ENCODE measurements around the gene COL20A1. TPM values are rescaled to one million over a fixed set of nuclear protein-coding genes. Genes with fewer than 3 reads are reported as not detected.

The COL20A1 gene
- total RNA-seq, 2 donors from 2014 or later, result not detected

DNA sequence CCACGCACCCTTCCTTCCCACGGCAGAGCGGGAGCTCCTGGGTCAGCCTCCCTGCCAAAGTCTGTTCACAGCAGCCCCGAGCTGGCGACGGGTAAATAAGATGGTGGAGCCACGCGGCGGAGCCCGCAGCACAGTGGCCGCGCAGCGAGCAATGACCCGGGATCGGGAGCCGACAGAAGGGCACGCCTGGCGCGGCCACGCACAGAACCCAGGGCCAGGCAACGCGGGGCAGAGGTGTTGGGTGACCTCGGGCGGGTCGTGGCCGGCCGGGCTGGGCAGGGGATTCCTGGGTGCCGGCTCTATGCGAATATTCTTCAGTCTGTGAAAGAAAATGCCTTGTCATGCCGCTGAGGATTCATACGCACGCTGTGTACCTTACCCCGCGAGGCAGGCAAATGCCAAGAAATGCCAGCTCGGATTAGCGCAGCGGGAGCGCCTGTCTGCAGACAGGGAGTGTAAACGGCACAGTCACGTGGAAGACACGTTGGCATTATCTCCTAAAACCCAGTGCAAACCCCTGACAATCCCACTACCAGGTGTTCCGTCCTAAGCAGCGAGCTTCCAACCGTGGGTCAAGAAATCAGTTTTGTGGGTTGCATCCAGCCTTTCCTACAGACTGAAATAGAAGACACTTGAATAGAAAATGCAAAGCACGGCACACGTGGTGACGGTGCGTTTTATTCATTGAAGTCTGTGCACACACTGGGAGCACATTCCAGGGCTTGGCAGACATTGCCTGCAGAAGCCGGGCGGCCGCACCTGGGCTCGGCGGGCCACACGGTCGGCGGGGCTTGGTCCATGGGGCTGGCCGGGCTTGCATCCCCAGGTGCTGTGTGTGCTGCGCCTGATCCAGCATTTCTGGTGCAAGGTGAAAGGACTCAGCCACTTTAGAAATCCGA is 49.8 kb downstream of the COL20A1 start:
- H3K4me3 ChIP-seq, result no peak overlapping the region
- 70 to 80% methylated on average over 45 to 59 of the region's 59 CpGs for WGBS, 2 donors
- intact Hi-C loops (cut with DNase I), result no loop called here
- H3K36me3 ChIP-seq (replicated peaks in 1 of 2; ENCODE audit: insufficient read depth in 1 of 2, low read depth in 2 of 2), result no peaks in the 10 kb centered on the region
- no peaks in the 10 kb centered on the region for H3K9me3 ChIP-seq
- DNase-seq, result no peak
- TF ChIP-seq, protein P1, sequence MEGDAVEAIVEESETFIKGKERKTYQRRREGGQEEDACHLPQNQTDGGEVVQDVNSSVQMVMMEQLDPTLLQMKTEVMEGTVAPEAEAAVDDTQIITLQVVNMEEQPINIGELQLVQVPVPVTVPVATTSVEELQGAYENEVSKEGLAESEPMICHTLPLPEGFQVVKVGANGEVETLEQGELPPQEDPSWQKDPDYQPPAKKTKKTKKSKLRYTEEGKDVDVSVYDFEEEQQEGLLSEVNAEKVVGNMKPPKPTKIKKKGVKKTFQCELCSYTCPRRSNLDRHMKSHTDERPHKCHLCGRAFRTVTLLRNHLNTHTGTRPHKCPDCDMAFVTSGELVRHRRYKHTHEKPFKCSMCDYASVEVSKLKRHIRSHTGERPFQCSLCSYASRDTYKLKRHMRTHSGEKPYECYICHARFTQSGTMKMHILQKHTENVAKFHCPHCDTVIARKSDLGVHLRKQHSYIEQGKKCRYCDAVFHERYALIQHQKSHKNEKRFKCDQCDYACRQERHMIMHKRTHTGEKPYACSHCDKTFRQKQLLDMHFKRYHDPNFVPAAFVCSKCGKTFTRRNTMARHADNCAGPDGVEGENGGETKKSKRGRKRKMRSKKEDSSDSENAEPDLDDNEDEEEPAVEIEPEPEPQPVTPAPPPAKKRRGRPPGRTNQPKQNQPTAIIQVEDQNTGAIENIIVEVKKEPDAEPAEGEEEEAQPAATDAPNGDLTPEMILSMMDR (IDR thresholded peaks at IDR 0.05), result no peak
- TF ChIP-seq POLR2A (IDR thresholded peaks at IDR 0.05), result no peak
- no peaks in the 10 kb centered on the region for H3K4me1 ChIP-seq
- ATAC-seq, result no peak
- no peak overlapping the region for H3K27ac ChIP-seq
- H3K27me3 ChIP-seq, result no peaks in the 10 kb centered on the region

DNA sequence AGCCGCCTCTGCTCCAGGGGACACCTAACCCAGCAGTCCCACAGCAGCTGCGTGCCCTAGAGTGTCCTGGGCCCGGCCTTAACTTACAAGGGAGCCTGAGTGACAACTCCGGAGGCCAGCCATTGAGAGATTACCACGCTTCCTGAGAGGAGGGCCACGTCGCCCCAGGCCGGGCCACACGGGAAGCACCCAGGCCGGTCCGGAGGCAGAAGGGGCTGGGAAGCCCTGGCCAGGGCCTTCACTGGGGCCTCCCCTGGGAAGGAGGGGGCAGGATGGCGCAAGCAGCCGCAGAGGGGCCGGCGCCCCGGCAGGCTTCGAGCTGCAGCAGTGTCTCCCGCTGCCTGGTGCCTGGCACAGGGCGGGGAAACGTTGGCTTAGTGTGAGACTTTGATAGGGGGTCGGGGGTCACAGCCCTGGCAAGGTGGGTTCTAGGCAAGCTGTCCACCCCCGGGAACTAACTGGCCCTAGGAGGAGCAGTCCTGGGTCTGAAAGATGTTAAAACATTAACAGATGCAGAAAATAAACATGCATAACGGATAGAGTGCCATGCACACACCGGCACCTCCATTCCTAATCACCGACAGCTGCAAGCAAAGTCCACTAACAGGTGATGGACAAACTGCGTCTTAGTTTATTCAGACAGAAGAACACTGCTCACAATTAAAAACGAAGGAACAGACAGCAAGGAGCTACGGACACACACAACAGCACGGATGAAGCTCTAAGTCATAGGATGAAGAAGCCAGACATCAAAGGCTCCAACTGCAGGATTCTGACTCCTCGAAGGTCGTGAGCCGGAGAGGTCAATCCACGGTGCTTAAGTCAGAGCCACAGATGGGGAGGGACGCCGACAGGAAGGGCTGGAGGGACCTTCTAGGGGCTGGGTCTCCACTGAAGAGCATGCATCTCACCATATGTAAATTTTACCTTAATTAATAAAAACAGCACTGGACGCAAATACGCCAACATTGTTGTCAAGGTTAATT is 50.8 kb downstream of the COL20A1 start:
- no peaks in the 10 kb centered on the region for H3K27me3 ChIP-seq
- WGBS, 2 donors, result 24 to 28% methylated on average over 16 to 36 of the region's 37 CpGs
- TF ChIP-seq, protein P1 (IDR thresholded peaks at IDR 0.05), result no peak
- TF ChIP-seq POLR2A (IDR thresholded peaks at IDR 0.05), result no peak
- intact Hi-C loops (cut with DNase I), result no loop called here
- no peaks in the 10 kb centered on the region for H3K4me1 ChIP-seq
- H3K36me3 ChIP-seq (replicated peaks in 1 of 2; ENCODE audit: insufficient read depth in 1 of 2, low read depth in 2 of 2), result no peaks in the 10 kb centered on the region
- ATAC-seq (no peak), DNase-seq (no peak)
- H3K27ac ChIP-seq, result no peak overlapping the region
- H3K9me3 ChIP-seq, result no peaks in the 10 kb centered on the region
- no peak overlapping the region for H3K4me3 ChIP-seq

DNA sequence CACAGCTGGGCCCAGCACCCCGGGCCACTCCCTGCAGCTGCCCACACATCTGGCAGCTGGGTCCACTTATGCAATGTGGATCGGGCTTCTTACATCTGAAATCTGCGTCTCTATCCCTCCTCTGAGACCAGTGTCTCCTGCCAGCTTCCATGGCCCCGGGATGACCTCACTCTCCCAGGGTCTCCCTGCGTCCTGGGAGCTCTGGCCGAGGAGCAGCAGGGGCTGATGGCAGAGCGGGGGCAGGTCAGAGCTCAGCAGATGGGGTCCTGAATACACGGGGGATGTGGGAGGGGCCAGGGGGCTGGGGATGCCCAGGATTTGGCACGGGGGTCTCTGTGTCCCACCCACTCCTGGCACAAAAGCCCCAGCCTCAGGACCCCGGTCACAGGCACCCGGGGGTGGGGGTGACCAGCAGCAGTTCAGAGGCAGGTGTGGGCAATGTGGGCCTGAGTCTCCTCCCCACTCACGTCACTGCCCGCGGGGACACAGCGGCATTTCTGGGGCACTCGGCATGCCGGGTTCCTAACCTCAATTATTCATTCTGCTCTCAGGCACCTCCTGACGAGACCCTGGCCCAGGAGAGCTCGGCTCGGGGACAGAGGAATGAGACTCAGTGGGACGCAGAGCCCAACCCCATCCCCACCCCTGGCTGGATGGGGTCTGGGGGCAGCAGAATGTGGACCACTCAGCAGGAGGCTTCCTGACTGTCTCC is 51.8 kb downstream of the COL20A1 start:
- Histone ChIP-seq H3K36me3 (replicated peaks in 1 of 2; ENCODE audit: insufficient read depth in 1 of 2, low read depth in 2 of 2) (no peaks in the 10 kb centered on the region), H3K4me3 (no peak overlapping the region), H3K27me3 (no peaks in the 10 kb centered on the region), H3K4me1 (no peaks in the 10 kb centered on the region), H3K9me3 (no peaks in the 10 kb centered on the region), H3K27ac (no peak overlapping the region)
- DNase-seq, result peak in 2 of 4 donors; percentile 14 to 26
- TF ChIP-seq POLR2A (IDR thresholded peaks at IDR 0.05), result no peak
- TF ChIP-seq, protein P1 (IDR thresholded peaks at IDR 0.05), result no peak
- intact Hi-C loops (cut with DNase I), result no loop called here
- 43 to 52% methylated on average over 9 to 20 of the region's 21 CpGs for WGBS, 2 donors
- ATAC-seq, result peak; percentile 51

DNA sequence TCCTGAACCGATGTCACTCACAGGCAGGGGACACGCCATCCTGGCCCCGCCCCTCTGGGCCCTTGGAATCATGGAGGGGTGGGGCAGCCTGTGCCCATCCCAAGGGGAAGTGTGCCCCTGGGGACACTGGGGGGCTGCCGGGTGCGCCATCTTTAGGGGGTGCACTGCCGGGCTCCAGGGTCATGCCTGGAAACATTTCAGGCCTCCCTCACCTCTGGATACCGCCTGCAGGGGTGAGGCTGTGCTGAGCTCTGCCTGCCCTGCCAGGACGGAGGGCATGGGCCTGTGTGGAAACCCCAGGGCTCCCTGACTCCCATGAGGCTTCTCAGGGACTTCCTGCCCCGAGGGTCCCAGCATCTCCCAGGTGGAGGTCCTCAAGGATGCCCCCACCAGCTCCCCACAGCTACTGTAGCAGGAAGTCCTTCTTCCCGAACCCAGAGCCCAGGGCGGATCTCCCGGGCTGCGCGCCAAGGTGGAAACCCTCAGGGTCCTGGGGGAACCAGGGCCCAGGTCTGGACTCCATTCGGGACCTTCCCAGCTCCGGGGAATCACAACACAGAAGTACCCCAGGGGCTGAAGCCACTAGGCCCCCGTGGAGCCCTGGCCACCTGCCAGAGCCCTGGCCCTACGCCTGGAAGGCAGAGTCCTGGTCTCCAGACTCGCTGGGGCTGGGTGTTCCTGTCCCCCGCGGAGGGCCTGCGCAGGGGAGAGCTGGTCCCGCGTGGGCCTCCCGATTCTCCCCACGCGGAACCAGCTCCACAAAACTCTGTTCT is 52.5 kb downstream of the COL20A1 start:
- intact Hi-C loops (cut with DNase I), result no loop called here
- TF ChIP-seq POLR2A (IDR thresholded peaks at IDR 0.05), result no peak
- TF ChIP-seq, protein P1 (IDR thresholded peaks at IDR 0.05), result no peak
- H3K27me3 ChIP-seq, result no peaks in the 10 kb centered on the region

More for the DNA sequence above, 52.5 kb downstream of the COL20A1 start:
- DNase-seq (peak in 3 of 4 donors; percentile 23 to 27 (median 23)), ATAC-seq (no peak)
- H3K9me3 ChIP-seq, result no peaks in the 10 kb centered on the region
- no peak overlapping the region for H3K4me3 ChIP-seq
- no peak overlapping the region for H3K27ac ChIP-seq
- H3K36me3 ChIP-seq (replicated peaks in 1 of 2; ENCODE audit: insufficient read depth in 1 of 2, low read depth in 2 of 2), result no peaks in the 10 kb centered on the region
- 50 to 57% methylated on average over 2 to 22 of the region's 27 CpGs for WGBS, 2 donors
- H3K4me1 ChIP-seq, result no peaks in the 10 kb centered on the region
